Measurements from ENCODE around the gene TSBP1.

GRCh38 chr6:32267035-32267434 lies 104.7 kb downstream of the TSBP1 start:
- TF ChIP-seq CTCF (IDR thresholded peaks at IDR 0.05 in 4 of 5, conservative IDR thresholded peaks at IDR 0.05 in 1 of 5) = no peak
- no peak for TF ChIP-seq POLR2A (IDR thresholded peaks at IDR 0.05)
